ENCODE measurements around the gene C19orf12. TPM values are rescaled to one million over a fixed set of nuclear protein-coding genes. Genes with fewer than 3 reads are reported as not detected.

The C19orf12 gene
- total RNA-seq, 2 donors from 2014 or later, result 36.1 to 46.4 TPM

DNA sequence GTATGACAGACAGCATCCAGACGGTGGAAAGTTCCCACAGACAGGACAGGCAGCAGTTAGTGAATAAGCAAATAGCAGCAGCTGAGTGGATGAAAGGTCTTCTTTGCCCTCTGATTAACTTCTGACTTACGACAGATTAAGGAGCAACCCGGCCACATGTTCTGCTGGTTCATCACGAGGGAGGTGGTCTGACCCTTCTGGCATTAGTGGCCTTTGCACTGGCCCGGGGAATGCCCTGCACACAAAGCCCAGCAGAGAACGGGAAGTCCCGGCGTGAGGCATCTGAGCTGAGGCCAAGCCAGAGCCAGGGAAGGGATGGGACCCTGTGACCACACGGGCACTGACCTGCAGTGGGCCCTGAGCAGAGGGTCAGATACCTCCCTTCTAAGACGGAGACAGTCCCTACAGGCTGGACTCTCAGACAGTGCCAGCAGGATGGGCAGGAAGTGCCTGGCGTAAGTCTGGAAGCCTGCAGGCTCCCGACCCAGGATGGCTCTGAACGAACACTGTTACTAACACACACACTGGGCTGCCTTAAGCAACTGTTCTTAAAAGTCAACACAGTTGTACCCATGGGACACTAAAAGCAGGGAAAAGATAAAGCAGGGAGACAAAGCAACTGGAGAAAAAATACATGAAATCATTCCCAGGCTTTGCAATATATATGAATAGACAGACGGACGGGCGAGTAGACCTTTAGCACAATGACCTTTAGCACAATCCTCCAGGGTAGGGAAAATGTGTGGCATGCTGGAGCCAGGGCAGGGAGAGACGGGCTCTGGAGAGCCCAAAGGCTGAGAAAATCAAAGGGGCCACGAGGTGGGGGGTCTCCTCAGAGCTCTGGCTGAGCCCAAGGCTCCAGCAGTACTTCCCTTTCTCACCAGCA lies 6.3 kb downstream of the C19orf12 start:
- ATAC-seq (ENCODE audit: insufficient number of reproducible peaks, low FRiP score, low read depth), result no peak
- H3K9me3 ChIP-seq, result no peaks in the 10 kb centered on the region
- TF ChIP-seq, protein P1, sequence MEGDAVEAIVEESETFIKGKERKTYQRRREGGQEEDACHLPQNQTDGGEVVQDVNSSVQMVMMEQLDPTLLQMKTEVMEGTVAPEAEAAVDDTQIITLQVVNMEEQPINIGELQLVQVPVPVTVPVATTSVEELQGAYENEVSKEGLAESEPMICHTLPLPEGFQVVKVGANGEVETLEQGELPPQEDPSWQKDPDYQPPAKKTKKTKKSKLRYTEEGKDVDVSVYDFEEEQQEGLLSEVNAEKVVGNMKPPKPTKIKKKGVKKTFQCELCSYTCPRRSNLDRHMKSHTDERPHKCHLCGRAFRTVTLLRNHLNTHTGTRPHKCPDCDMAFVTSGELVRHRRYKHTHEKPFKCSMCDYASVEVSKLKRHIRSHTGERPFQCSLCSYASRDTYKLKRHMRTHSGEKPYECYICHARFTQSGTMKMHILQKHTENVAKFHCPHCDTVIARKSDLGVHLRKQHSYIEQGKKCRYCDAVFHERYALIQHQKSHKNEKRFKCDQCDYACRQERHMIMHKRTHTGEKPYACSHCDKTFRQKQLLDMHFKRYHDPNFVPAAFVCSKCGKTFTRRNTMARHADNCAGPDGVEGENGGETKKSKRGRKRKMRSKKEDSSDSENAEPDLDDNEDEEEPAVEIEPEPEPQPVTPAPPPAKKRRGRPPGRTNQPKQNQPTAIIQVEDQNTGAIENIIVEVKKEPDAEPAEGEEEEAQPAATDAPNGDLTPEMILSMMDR (IDR thresholded peaks at IDR 0.05), result no peak
- H3K36me3 ChIP-seq, result peaks cover 9% of the 10 kb centered on the region
- peak overlapping the region; percentile 3 to 41 for H3K27ac ChIP-seq
- no peak for DNase-seq (ENCODE audit: low spot score)
- peaks cover 4 to 31% of the 10 kb centered on the region in 2 donors for H3K4me1 ChIP-seq (ENCODE audit: control insufficient read depth in 1 of 2, low read depth in 2 of 2)
- no peak overlapping the region for H3K4me3 ChIP-seq
- H3K27me3 ChIP-seq (replicated peaks; ENCODE audit: insufficient read depth), result no peaks in the 10 kb centered on the region

DNA sequence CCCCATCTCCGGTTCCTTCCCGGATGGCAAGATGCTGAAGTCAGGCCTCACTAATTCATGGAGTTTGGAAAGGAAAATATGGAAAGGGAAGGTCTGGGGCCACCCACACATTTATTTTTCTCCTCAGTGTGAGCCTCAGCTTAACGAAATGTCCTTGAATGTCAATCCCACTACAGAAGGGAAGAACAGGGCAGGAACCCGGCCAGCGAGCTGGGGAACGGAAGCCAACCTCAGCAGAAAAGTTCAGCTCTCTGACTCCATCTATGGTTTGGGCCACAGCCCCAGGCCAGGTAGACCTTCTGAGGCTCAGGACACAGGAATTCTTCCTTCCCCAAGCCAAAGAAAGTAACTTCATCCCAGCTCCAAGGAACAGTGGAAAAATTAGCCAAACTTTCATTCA lies 8.4 kb downstream of the C19orf12 start:
- Histone ChIP-seq H3K36me3 (peaks cover 9% of the 10 kb centered on the region), H3K27ac (no peak overlapping the region), H3K9me3 (no peaks in the 10 kb centered on the region), H3K4me1 (ENCODE audit: control insufficient read depth in 1 of 2, low read depth in 2 of 2) (peaks cover 0 to 13% of the 10 kb centered on the region in 2 donors), H3K27me3 (replicated peaks; ENCODE audit: insufficient read depth) (no peaks in the 10 kb centered on the region), H3K4me3 (no peak overlapping the region)
- TF ChIP-seq, protein P1 (IDR thresholded peaks at IDR 0.05), result no peak
- ATAC-seq (ENCODE audit: insufficient number of reproducible peaks, low FRiP score, low read depth), result no peak
- DNase-seq (ENCODE audit: low spot score), result no peak

GRCh38 chr19:29705706-29706105 lies 9.4 kb downstream of the C19orf12 start:
- no peak for DNase-seq (ENCODE audit: low spot score)
- ATAC-seq (ENCODE audit: insufficient number of reproducible peaks, low FRiP score, low read depth), result no peak

GRCh38 chr19:29704562-29705558 lies 10.2 kb downstream of the C19orf12 start:
- Histone ChIP-seq H3K4me3 (no peak overlapping the region), H3K27me3 (replicated peaks; ENCODE audit: insufficient read depth) (no peaks in the 10 kb centered on the region), H3K9me3 (no peaks in the 10 kb centered on the region), H3K36me3 (peaks cover 9% of the 10 kb centered on the region), H3K4me1 (ENCODE audit: control insufficient read depth in 1 of 2, low read depth in 2 of 2) (peaks cover 0 to 13% of the 10 kb centered on the region in 2 donors), H3K27ac (no peak overlapping the region)
- DNase-seq (ENCODE audit: low spot score), result no peak
- ATAC-seq (ENCODE audit: insufficient number of reproducible peaks, low FRiP score, low read depth), result no peak
- TF ChIP-seq, protein P1 (IDR thresholded peaks at IDR 0.05), result no peak

More at GRCh38 chr19:29705706-29706105, 9.4 kb downstream of the C19orf12 start:
- Histone ChIP-seq H3K27me3 (replicated peaks; ENCODE audit: insufficient read depth) (no peaks in the 10 kb centered on the region), H3K4me1 (ENCODE audit: control insufficient read depth in 1 of 2, low read depth in 2 of 2) (peaks cover 0 to 13% of the 10 kb centered on the region in 2 donors), H3K4me3 (no peak overlapping the region), H3K27ac (no peak overlapping the region), H3K9me3 (no peaks in the 10 kb centered on the region), H3K36me3 (peaks cover 9% of the 10 kb centered on the region)
- TF ChIP-seq, protein P1 (IDR thresholded peaks at IDR 0.05), result no peak

GRCh38 chr19:29702963-29703320 lies 12.1 kb downstream of the C19orf12 start:
- Histone ChIP-seq H3K27ac (no peak overlapping the region), H3K4me1 (ENCODE audit: control insufficient read depth in 1 of 2, low read depth in 2 of 2) (no peaks in the 10 kb centered on the region), H3K36me3 (peaks cover 9% of the 10 kb centered on the region), H3K9me3 (no peaks in the 10 kb centered on the region), H3K4me3 (no peak overlapping the region), H3K27me3 (replicated peaks; ENCODE audit: insufficient read depth) (no peaks in the 10 kb centered on the region)
- no peak for DNase-seq (ENCODE audit: low spot score)
- ATAC-seq (ENCODE audit: insufficient number of reproducible peaks, low FRiP score, low read depth), result no peak
- TF ChIP-seq, protein P1 (IDR thresholded peaks at IDR 0.05), result no peak
